Breast epithelium (tissue), 3 donors: ENCODE measurements around the gene SLC25A5.

Experiments used
- CTCF ChIP-seq, 3 donors: fragments of 450-650 bp; IDR thresholded peaks; one replicate each; pipeline ENCODE4 v1.5.1; 2016 to 2017; ENCODE audit warnings: antibody characterized with exemption in 3 of 3, mild to moderate bottlenecking in 3 of 3, moderate library complexity in 3 of 3
- POLR2A ChIP-seq: fragments of 450-650 bp; IDR thresholded peaks from one replicate; pipeline ENCODE4 v1.6.1; 2016; ENCODE audit warnings: antibody characterized with exemption, mild to moderate bottlenecking, moderate library complexity
- POLR2AphosphoS5 ChIP-seq, 3 donors: sonication (generic); formaldehyde crosslinking; IDR thresholded peaks; one replicate each; pipeline ENCODE4 v1.6.1; 2017; ENCODE audit warnings: antibody characterized with exemption in 3 of 3

- TF ChIP-seq CTCF (IDR thresholded peaks at IDR 0.05) (no peak), POLR2AphosphoS5 (IDR thresholded peaks at IDR 0.05) (no peak), POLR2A (no peak)
Measured at GRCh38 chrX:119429471-119429870, 38.8 kb upstream of the SLC25A5 start.
